GM12891 (cell line): ENCODE measurements around the gene BCL11B.

Experiments
- PAX5 ChIP-seq: IDR thresholded peaks from 2 replicates; pipeline ENCODE4 v1.6.1; 2011; ENCODE audit warnings: low read length, moderate library complexity, mild to moderate bottlenecking; ENCODE audit not compliant: insufficient read depth, severe bottlenecking
- POLR2A ChIP-seq: IDR thresholded peaks from 2 replicates; pipeline ENCODE4 v1.6.1; 2011; ENCODE audit warnings: low read depth, low read length, control low read depth
- POLR2AphosphoS5 ChIP-seq: IDR thresholded peaks from 2 replicates; pipeline ENCODE4 v1.6.1; 2011; ENCODE audit warnings: low read depth, low read length, control low read depth
- SPI1 ChIP-seq: IDR thresholded peaks from 2 replicates; pipeline ENCODE4 v1.6.1; 2011; ENCODE audit warnings: low read depth, low read length, control low read depth
- TAF1 ChIP-seq: IDR thresholded peaks from 2 replicates; pipeline ENCODE4 v1.6.1; 2011; ENCODE audit warnings: low read depth, low read length, control low read depth

DNA sequence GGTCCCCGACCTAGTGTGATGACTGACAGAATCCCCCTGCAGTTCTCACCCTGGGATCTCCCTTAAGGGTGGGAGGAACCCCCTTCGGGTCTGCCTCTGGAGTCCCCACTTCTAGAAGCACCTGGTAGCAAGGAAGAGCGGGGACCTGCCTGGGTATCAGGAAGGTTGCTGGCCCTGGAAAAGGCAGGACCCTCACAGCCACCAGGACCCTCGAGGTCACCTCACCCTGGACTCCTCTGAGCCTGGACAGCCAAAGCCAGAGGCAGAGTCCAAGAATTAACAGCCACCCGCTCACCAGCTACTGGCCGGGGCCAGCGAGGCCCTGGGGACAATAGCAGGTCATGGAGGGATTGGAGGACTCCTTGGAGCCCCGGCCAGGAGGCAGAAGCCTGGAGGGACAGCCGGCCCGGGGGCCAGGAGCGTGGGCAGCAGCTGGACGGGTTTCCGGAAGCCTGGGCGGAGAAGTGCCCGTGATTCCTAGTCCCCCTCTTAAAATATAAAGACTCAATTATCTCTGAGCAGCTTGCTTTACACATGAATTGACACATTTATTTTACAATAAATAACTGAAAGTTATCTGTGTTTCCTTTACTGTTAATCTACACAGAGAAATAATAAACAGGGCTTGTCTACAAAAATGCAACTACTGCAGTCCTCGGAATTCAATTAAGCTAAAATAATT lies 17.5 kb downstream of the BCL11B start:
- TF ChIP-seq POLR2AphosphoS5, result no peak
- TF ChIP-seq SPI1, result no peak
- no peak for TF ChIP-seq POLR2A
- TF ChIP-seq TAF1, result no peak
- no peak for TF ChIP-seq PAX5
